ENCODE measurements around the gene CDH8. TPM values are rescaled to one million over a fixed set of nuclear protein-coding genes. Genes with fewer than 3 reads are reported as not detected.

Gene CDH8
- total and polyA plus RNA-seq, 7 donors = 0.13 to 3.9 (median 0.83) TPM; not detected in 2

- H3K9me3 ChIP-seq = no peaks in the 10 kb centered on the region
- no peaks in the 10 kb centered on the region for H3K4me1 ChIP-seq
- no peaks in the 10 kb centered on the region for H3K36me3 ChIP-seq
- 84 to 86% methylated on average over 2 of the region's 2 CpGs for WGBS, 2 donors
- DNase-seq = no peak
- H3K27ac ChIP-seq = no peak overlapping the region
- H3K27me3 ChIP-seq = no peaks in the 10 kb centered on the region
- TF ChIP-seq POLR2A (IDR thresholded peaks at IDR 0.05) (no peak), CTCF (IDR thresholded peaks at IDR 0.05) (no peak), POLR2AphosphoS5 (IDR thresholded peaks at IDR 0.05) (no peak), EP300 (IDR thresholded peaks at IDR 0.05) (no peak)
- intact Hi-C loops (cut with DNase I) = no loop called here
- H3K4me3 ChIP-seq = no peak overlapping the region
Measured at GRCh38 chr16:61998460-61998859, 37.8 kb downstream of the CDH8 start.

- H3K27ac ChIP-seq = no peak overlapping the region
- no peak overlapping the region for H3K4me3 ChIP-seq
- no peak for TF ChIP-seq POLR2AphosphoS5 (IDR thresholded peaks at IDR 0.05)
- no peak for TF ChIP-seq EP300 (IDR thresholded peaks at IDR 0.05)
- no peak for TF ChIP-seq POLR2A (IDR thresholded peaks at IDR 0.05)
- TF ChIP-seq CTCF (IDR thresholded peaks at IDR 0.05) = no peak
- H3K36me3 ChIP-seq = no peaks in the 10 kb centered on the region
- no peaks in the 10 kb centered on the region for H3K4me1 ChIP-seq
- no peaks in the 10 kb centered on the region for H3K27me3 ChIP-seq
- DNase-seq = no peak
- 66 to 68% methylated on average over 3 of the region's 3 CpGs for WGBS, 2 donors
- no peaks in the 10 kb centered on the region for H3K9me3 ChIP-seq
- intact Hi-C loops (cut with DNase I) = no loop called here
Measured at GRCh38 chr16:61993108-61993507, 43.1 kb downstream of the CDH8 start.

GRCh38 chr16:61987474-61988012 lies 48.7 kb downstream of the CDH8 start:
- TF ChIP-seq EP300 (IDR thresholded peaks at IDR 0.05) (no peak), CTCF (IDR thresholded peaks at IDR 0.05) (no peak), POLR2A (IDR thresholded peaks at IDR 0.05) (no peak), POLR2AphosphoS5 (IDR thresholded peaks at IDR 0.05) (no peak)
- intact Hi-C loops (cut with DNase I) = no loop called here
- no peaks in the 10 kb centered on the region for H3K27me3 ChIP-seq
- no peak overlapping the region for H3K27ac ChIP-seq
- no peaks in the 10 kb centered on the region for H3K4me1 ChIP-seq
- WGBS, 2 donors = 82 to 83% methylated on average over 6 of the region's 6 CpGs
- H3K9me3 ChIP-seq = no peaks in the 10 kb centered on the region
- no peaks in the 10 kb centered on the region for H3K36me3 ChIP-seq
- no peak overlapping the region for H3K4me3 ChIP-seq
- no peak for DNase-seq

- no peak overlapping the region for H3K27ac ChIP-seq
- no peaks in the 10 kb centered on the region for H3K9me3 ChIP-seq
- TF ChIP-seq CTCF (IDR thresholded peaks at IDR 0.05) = no peak
- no peak for TF ChIP-seq EP300 (IDR thresholded peaks at IDR 0.05)
- H3K4me3 ChIP-seq = no peak overlapping the region
- H3K27me3 ChIP-seq = no peaks in the 10 kb centered on the region
- intact Hi-C loops (cut with DNase I) = no loop called here
- DNase-seq = no peak
- no peaks in the 10 kb centered on the region for H3K4me1 ChIP-seq
- WGBS, 2 donors = 48 to 62% methylated on average over 4 of the region's 4 CpGs
- H3K36me3 ChIP-seq = no peaks in the 10 kb centered on the region
Measured at GRCh38 chr16:61969077-61969382, 67.2 kb downstream of the CDH8 start.
